Vagina (tissue), 2 donors: ENCODE results near the gene RXFP2.

Source experiments
- CTCF ChIP-seq, 3 experiments: fragments of 450-650 bp in 2 of 3; fragments of 200-600 bp in 1 of 3; sonication (generic) in 1 of 3; IDR thresholded peaks; one replicate each; pipeline ENCODE4 v1.5.1; 2017 to 2019; ENCODE audit warnings: antibody characterized with exemption in 3 of 3, mild to moderate bottlenecking in 2 of 3, moderate library complexity in 2 of 3
- POLR2AphosphoS5 ChIP-seq, 2 donors: sonication (generic); formaldehyde crosslinking; IDR thresholded peaks; one replicate each; pipeline ENCODE4 v1.9.0; 2017; ENCODE audit warnings: antibody characterized with exemption in 2 of 2, mild to moderate bottlenecking in 2 of 2, low read depth in 1 of 2; ENCODE audit not compliant: insufficient read depth in 1 of 2

DNA sequence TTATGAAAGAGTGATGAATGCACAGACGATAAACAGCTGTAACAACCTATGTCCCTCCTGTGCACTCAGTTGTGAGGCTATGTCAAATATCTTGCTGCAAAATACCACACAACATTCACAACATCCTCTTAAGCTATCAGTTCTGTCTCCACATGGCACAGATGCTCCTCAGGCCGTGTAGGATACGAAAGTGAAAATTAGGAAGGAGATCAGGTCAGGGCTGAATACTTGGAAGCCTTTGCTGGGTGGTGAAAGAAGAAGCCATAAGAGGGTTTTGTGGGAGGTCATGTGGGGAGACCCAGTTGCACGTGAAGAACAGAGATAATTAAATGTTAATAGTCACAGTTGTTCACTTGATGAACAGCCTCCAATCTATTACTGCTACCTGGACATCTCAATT is 58.9 kb downstream of the RXFP2 start:
- TF ChIP-seq CTCF (IDR thresholded peaks at IDR 0.05), result no peak
- TF ChIP-seq POLR2AphosphoS5 (IDR thresholded peaks at IDR 0.05; ENCODE audit: insufficient read depth in 1 of 2, low read depth in 1 of 2), result no peak
